GM18526 (cell line): ENCODE results near the gene SPINT2.

Experiments used
- POLR2A ChIP-seq: IDR thresholded peaks from 3 replicates; pipeline ENCODE4 v1.6.1; 2011; ENCODE audit not compliant: insufficient read length; ENCODE audit errors: extremely low read depth

Gene SPINT2

DNA sequence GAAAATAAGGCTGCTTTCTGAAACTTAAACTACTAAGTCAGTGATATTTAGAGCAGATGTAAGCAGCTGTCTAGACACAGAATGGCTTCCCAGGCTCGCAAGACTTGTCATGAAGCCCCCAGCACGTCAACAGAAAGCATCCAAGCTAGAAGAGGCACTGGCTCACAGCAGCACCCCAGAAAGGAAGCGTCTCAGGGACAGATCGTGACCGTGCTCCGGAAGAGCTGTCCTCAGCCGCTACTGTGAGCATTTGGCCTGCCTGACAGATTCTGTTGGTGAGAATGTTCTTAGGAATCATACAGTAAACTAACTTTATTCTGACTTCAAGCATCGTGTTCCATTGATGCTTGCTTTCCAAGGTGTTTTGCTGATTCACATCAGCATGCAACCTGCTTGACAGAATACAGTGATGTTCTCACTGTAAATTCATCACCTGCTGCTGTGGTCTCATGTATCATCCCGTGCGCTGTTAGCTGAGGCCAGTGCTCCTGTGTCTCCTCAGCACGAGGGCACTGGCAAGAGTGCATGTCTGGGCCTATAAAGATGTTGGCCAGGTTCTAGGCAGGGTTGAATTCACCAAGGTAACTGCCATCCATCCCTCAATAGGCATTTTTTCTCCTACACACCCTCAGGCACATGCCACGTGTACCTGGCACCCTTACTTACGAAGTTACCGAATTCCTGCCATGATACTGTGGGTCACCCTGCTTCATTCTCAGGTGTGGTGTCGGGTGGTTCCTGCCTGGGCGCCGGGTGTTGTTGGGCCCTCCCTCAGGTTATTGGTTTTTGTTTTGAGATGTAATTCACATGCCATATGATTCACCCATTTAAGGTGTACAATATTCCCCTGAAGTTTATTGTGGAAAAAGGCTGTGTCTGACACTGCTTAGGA is 15.9 kb downstream of the SPINT2 start:
- TF ChIP-seq POLR2A: no peak

DNA sequence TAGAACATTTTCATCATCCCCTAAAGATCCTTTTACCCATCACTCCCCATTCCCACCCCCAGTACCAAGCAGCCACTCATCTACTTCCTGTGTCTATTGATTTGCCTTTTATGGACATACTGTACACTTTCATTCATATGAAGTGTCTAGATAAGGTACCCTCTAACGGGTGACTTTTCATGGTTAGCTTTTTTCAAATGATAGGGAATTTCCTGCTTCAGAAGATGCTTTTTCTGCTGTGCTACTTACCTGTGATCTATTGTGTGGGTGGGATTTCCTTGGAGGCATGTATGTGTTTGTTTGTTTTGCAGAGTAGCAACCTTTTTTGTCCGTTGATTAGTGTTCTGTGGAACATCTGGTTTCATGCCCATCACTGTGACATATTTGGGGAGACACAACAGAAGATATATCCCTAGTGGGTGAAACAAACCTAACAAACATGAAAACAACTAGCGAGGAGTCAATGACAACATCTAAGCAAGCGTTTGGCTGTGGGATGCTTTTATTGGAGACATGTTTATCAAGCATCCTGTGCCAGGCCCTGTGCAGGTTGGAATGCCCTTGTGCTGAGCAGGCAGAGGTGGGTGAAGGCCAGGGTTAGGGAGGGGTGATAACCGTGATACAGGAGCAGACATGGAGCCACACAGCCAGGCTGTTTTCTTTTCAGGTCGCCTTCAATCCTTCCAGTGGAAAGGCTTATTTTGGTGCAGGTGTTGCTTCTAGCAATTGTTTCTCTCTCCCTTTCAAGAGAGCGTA is 17.6 kb downstream of the SPINT2 start:
- TF ChIP-seq POLR2A: no peak

- no peak for TF ChIP-seq POLR2A
Observed at GRCh38 chr19:38283271-38283670, 18.9 kb downstream of the SPINT2 start.

DNA sequence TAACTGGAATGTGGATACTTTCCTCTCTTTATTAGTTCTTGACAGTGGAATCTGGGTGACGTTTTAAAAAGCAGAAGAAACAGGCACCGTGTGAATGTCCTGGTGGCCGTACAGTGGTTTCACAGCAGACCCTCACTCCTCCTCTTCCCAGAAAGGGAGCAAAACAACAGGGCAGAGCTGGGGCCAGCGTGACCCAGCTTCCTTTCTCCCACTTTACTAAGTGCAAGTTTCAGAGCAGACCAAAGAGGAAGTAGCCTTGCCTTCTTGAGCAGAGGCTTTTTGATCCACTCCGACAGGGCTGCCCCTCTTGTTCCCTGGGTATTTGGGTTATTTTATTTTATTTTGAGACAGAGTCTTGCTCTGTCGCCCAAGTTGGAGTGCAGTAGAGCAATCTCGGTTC is 20.0 kb downstream of the SPINT2 start:
- no peak for TF ChIP-seq POLR2A

GRCh38 chr19:38285567-38285966 is 21.2 kb downstream of the SPINT2 start:
- no peak for TF ChIP-seq POLR2A

GRCh38 chr19:38287604-38288003 is 23.2 kb downstream of the SPINT2 start:
- no peak for TF ChIP-seq POLR2A

DNA sequence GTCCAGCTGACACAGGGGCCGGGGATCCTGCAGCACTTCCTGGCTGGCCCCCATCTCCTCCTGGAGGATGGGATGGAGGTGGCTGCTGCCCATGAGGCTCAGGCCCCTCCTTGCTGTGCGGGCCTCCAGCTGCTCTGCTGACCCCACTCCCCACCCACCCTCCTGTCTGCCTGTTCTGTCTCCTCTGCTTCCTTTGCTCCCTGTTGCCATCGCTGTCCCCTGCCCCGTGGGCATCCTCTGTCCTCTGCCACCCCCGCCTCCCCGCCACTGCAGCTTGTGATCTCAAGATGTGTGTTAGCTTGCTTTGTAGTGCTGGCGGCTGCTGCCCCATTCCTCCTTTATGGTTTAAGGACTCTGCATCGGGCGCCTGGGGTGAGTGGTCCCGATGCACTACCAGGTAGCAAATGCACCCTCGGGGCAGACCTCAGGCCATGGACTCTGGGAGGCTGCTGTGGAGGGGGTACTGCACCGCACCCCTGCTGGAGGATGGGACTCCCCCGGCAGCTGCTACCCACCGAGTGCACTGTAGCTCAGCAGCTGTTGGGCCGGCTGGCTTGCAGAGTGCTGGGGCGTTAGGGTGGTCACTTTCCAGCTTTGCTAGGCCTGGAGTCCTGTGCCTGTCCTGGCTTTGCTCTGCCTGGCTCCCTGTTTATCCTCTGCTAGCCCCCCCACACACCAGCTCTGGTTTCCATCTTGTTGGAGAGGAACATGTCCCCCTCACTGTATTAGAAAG is 23.9 kb downstream of the SPINT2 start:
- TF ChIP-seq POLR2A: no peak

DNA sequence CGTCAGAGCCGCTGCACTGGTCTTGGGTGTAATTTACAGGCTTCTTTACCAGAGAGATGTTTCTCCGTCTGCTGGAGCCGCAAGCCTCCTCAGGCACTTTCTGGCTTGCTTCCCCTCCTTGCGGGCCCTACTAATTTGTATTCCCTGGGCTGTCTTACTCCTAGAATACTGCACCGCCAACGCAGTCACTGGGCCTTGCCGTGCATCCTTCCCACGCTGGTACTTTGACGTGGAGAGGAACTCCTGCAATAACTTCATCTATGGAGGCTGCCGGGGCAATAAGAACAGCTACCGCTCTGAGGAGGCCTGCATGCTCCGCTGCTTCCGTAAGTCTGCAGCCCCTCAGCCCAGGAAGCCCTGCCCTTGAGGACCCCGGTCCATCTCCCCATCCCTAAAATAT is 25.6 kb downstream of the SPINT2 start:
- TF ChIP-seq POLR2A: no peak

GRCh38 chr19:38290631-38291147 is 26.3 kb downstream of the SPINT2 start:
- no peak for TF ChIP-seq POLR2A

DNA sequence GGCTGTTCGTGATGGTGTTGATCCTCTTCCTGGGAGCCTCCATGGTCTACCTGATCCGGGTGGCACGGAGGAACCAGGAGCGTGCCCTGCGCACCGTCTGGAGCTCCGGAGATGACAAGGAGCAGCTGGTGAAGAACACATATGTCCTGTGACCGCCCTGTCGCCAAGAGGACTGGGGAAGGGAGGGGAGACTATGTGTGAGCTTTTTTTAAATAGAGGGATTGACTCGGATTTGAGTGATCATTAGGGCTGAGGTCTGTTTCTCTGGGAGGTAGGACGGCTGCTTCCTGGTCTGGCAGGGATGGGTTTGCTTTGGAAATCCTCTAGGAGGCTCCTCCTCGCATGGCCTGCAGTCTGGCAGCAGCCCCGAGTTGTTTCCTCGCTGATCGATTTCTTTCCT is 27.5 kb downstream of the SPINT2 start:
- TF ChIP-seq POLR2A: no peak

GRCh38 chr19:38293281-38293680 is 28.9 kb downstream of the SPINT2 start:
- no peak for TF ChIP-seq POLR2A

DNA sequence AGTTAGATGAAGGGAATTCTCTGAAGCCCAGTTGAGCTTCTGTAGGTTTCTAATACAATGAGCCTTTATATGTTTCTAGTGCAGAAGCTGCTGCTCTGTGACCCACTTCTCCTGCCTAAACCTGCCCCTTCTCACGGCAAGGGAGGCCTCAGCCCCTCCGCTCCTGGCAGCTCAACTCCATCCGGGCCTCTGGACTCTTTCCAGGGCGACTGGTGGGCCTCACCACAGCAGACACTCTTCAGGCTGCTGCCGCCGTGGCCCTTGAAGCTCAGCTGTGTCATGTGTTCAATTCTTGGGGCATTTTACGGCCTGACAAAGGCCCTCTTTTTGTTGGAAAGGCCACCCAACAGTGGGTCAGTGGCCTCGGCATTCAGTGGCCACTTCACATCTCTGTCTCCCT is 29.7 kb downstream of the SPINT2 start:
- no peak for TF ChIP-seq POLR2A

DNA sequence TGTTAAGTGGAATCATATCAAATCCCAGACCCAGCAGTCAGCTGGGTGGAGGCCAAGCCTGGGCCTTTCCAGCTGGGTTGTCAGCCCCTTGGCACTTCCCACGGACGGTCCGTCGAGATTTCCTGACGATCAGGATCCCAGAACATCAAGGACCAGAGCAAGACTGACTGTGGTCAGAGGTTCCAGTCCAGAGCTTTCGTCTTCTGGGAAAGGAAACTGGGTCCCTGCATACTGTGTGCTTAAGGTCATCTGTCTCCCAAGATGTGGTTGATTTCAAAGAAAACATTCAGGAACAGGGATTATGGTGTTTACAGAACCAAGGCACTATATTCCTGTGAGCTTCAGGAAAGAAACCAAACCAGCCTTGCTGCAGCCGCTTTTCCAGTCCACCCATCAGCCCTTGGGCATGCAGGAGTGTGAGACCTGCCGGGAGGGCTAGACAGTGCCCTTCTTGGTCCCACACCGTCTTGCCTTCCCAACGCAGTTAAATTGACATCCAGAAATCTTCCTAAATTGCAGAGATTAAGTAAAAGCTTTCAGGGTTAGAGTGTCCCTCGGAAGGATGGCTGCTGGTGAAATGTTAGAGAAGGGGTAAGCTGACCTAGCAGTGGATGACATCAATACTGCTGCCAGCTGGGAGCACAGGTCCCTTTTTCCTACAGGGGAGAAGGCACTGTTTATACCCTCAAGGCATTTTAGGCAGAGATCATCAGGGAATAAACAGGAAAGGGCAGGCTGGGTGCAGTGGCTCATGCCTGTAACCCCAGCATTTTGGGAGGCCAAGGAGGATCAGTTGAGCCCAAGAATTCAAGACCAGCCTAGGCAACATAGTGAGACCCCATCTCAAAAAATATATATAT is 34.7 kb downstream of the SPINT2 start:
- TF ChIP-seq POLR2A: no peak

DNA sequence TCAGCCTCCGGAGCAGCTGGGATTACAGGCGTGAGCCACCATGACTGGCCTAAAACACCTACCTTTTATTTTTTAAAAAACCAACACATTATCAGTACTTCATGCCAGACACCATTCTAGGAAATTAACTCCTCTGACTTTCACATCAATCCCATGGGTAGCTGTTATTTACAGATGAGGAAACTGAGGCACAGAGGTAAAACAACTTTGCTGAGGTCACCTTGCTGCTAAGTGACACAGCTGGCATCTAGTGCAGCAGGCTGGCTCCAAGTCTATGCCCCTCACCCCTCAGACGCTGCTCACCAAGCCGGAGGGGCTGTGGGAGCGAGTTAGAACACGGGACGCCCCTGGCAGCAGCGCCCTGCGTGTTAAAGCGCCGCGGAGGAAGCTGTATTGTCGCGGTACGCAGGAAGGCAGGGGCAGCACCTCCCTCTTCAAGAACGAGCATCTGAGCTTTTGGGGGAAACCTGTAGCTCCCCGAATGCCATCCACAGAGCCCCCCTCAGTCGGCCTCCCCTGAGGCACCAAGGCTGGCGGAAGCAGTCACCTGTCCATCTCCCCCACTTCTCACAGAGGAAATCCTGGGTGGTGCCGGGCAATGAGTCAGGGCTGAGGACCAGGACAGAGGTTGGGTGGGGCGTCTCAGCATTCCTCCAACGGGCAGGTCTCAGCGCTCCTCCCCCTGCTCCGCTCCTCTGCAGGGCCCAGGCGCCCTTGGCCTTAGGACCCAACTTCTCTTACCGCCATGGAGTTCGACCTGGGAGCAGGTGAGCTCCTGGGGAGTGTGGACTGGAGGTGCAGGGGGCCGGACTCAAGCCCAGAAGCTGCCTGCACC is 39.4 kb downstream of the SPINT2 start, which contains the start of gene C19orf33:
TSS of gene C19orf33 (plus strand) at position 735 of the 835 bp plus-strand sequence. CDS start at position 746, 11 bp downstream.
- no peak for TF ChIP-seq POLR2A
